Breast epithelium (tissue), 4 donors: ENCODE results near the gene SCTR. TPM values are rescaled to one million over a fixed set of nuclear protein-coding genes. Genes with fewer than 3 reads are reported as not detected.

ENCODE experiments used
- DNase-seq, 2 donors: peaks; one replicate each; pipeline ENCODE4 v3.0.0-alpha.2; 2019; ENCODE audit warnings: low spot score in 2 of 2
- H3K27ac ChIP-seq, 2 donors: fragments of 200-600 bp; sonication (generic) in 1 of 2; one replicate each; pipeline ENCODE4 v1.5.1; 2016 to 2019; ENCODE audit warnings: mild to moderate bottlenecking in 1 of 2
- H3K27me3 ChIP-seq, 2 donors: fragments of 200-600 bp; sonication (generic) in 1 of 2; one replicate each; pipeline versions ENCODE4 v1.5.1 to v1.6.0; 2017 to 2019; ENCODE audit warnings: control low read depth in 1 of 2, mild to moderate bottlenecking in 1 of 2
- H3K36me3 ChIP-seq: fragments of 200-600 bp; one replicate; pipeline ENCODE4 v1.5.1; 2019
- H3K4me1 ChIP-seq, 2 donors: fragments of 200-600 bp; sonication (generic); one replicate each; pipeline ENCODE4 v1.5.1; 2016 to 2019; ENCODE audit warnings: control low read depth in 1 of 2
- H3K4me3 ChIP-seq, 3 donors: fragments of 200-600 bp; sonication (generic); 1 replicate in 2 of 3; 2 replicates in 1 of 3; pipeline ENCODE4 v1.5.1; 2016 to 2019; ENCODE audit warnings: mild to moderate bottlenecking in 3 of 3, moderate library complexity in 2 of 3
- H3K9me3 ChIP-seq, 2 donors: fragments of 200-600 bp; sonication (generic) in 1 of 2; one replicate each; pipeline ENCODE4 v1.5.1; 2016 to 2019; ENCODE audit warnings: control low read depth in 1 of 2
- CTCF ChIP-seq, 3 donors: fragments of 450-650 bp; IDR thresholded peaks; one replicate each; pipeline ENCODE4 v1.5.1; 2016 to 2017; ENCODE audit warnings: antibody characterized with exemption in 3 of 3, mild to moderate bottlenecking in 3 of 3, moderate library complexity in 3 of 3
- POLR2A ChIP-seq: fragments of 450-650 bp; IDR thresholded peaks from one replicate; pipeline ENCODE4 v1.6.1; 2016; ENCODE audit warnings: antibody characterized with exemption, mild to moderate bottlenecking, moderate library complexity
- POLR2AphosphoS5 ChIP-seq, 3 donors: sonication (generic); formaldehyde crosslinking; IDR thresholded peaks; one replicate each; pipeline ENCODE4 v1.6.1; 2017; ENCODE audit warnings: antibody characterized with exemption in 3 of 3
- intact Hi-C: fragments of 100-400 bp; cut with DNase I; formaldehyde crosslinking; loops from one replicate; pipeline ENCODE4 v1.15.1; 2023; ENCODE audit warnings: low total_unique reads
- total RNA-seq, 3 donors: library from RNA; depleted of rRNA; stranded (reverse); fragments of >200 nt; gene quantifications; one replicate each; pipeline ENCODE4 v1.1.0, GENCODE V29; 2016

The SCTR gene
- total RNA-seq, 3 donors from 2014 or later = not detected

GRCh38 chr2:119475225-119475856 lies 48.9 kb downstream of the SCTR start:
- Histone ChIP-seq H3K27ac (no peak overlapping the region), H3K36me3 (no peaks in the 10 kb centered on the region), H3K9me3 (no peaks in the 10 kb centered on the region), H3K4me1 (no peaks in the 10 kb centered on the region), H3K27me3 (peaks cover 0 to 3% of the 10 kb centered on the region in 2 donors), H3K4me3 (no peak overlapping the region)
- intact Hi-C loops = loop anchor here (5.0 kb wide), 1 partner anchor 68 kb away; no protein-coding TSS in a partner anchor
- TF ChIP-seq POLR2A (no peak), POLR2AphosphoS5 (IDR thresholded peaks at IDR 0.05) (no peak), CTCF (IDR thresholded peaks at IDR 0.05) (no peak)
- DNase-seq = no peak

- Histone ChIP-seq H3K27ac (no peak overlapping the region), H3K27me3 (peaks cover 0 to 3% of the 10 kb centered on the region in 2 donors), H3K36me3 (no peaks in the 10 kb centered on the region), H3K9me3 (no peaks in the 10 kb centered on the region), H3K4me1 (no peaks in the 10 kb centered on the region), H3K4me3 (no peak overlapping the region)
- DNase-seq = no peak
- TF ChIP-seq POLR2A = no peak
- intact Hi-C loops = loop anchor here (5.0 kb wide), 1 partner anchor 67 kb away; no protein-coding TSS in a partner anchor
These were observed 49.7 kb downstream of the SCTR start for GRCh38 chr2:119474371-119475224.

GRCh38 chr2:119473621-119474370 lies 50.5 kb downstream of the SCTR start:
- intact Hi-C loops = no loop called here
- TF ChIP-seq POLR2AphosphoS5 (IDR thresholded peaks at IDR 0.05) (no peak), POLR2A (no peak), CTCF (IDR thresholded peaks at IDR 0.05) (no peak)
- H3K4me1 ChIP-seq = no peaks in the 10 kb centered on the region
- H3K27ac ChIP-seq = no peak overlapping the region
- no peaks in the 10 kb centered on the region for H3K9me3 ChIP-seq
- H3K36me3 ChIP-seq = no peaks in the 10 kb centered on the region
- H3K4me3 ChIP-seq = no peak overlapping the region
- peaks cover 0 to 3% of the 10 kb centered on the region in 2 donors for H3K27me3 ChIP-seq
- no peak for DNase-seq

GRCh38 chr2:119472749-119473148 lies 51.5 kb downstream of the SCTR start:
- H3K4me3 ChIP-seq = no peak overlapping the region
- TF ChIP-seq POLR2A (no peak), CTCF (IDR thresholded peaks at IDR 0.05) (no peak)
- H3K4me1 ChIP-seq = no peaks in the 10 kb centered on the region
- H3K36me3 ChIP-seq = no peaks in the 10 kb centered on the region
- H3K27ac ChIP-seq = no peak overlapping the region
- no peaks in the 10 kb centered on the region for H3K9me3 ChIP-seq
- intact Hi-C loops = no loop called here
- peaks cover 0 to 3% of the 10 kb centered on the region in 2 donors for H3K27me3 ChIP-seq
- DNase-seq = no peak

- no peaks in the 10 kb centered on the region for H3K4me1 ChIP-seq
- intact Hi-C loops = no loop called here
- H3K27ac ChIP-seq = no peak overlapping the region
- H3K36me3 ChIP-seq = no peaks in the 10 kb centered on the region
- TF ChIP-seq POLR2A (no peak), CTCF (IDR thresholded peaks at IDR 0.05) (no peak), POLR2AphosphoS5 (IDR thresholded peaks at IDR 0.05) (no peak)
- H3K4me3 ChIP-seq = no peak overlapping the region
- no peaks in the 10 kb centered on the region for H3K9me3 ChIP-seq
- DNase-seq = no peak
- no peaks in the 10 kb centered on the region for H3K27me3 ChIP-seq
These were observed 54.5 kb downstream of the SCTR start for GRCh38 chr2:119469661-119470297.
